K562 (cell line): ENCODE results near the gene ZNF26.

Source experiments
- E2F1 ChIP-seq: sonication (generic); formaldehyde crosslinking; IDR thresholded peaks from 2 replicates; pipeline ENCODE4 v1.8.1; 2023; ENCODE audit warnings: mild to moderate bottlenecking, missing genetic modification reagents, moderate library complexity
- EP300 ChIP-seq: IDR thresholded peaks from 2 replicates; pipeline ENCODE4 v1.6.1; 2012; ENCODE audit warnings: low read length, improper control_type of control experiment
- MTA3 ChIP-seq: fragments of 450-650 bp; formaldehyde crosslinking; IDR thresholded peaks from 2 replicates; pipeline ENCODE4 v1.6.1; 2017; ENCODE audit warnings: mild to moderate bottlenecking, borderline replicate concordance
- NFIC ChIP-seq: fragments of 450-650 bp; IDR thresholded peaks from 2 replicates; pipeline ENCODE4 v1.6.1; 2017; ENCODE audit warnings: mild to moderate bottlenecking, inconsistent platforms
- SNRNP70 ChIP-seq: fragments of 200-400 bp; formaldehyde crosslinking; optimal IDR thresholded peaks from 2 replicates; pipeline ENCODE3; 2017; ENCODE audit warnings: low read depth, low read length
- ZFP91 ChIP-seq: sonication (generic); formaldehyde crosslinking; IDR thresholded peaks from 2 replicates; pipeline ENCODE4 v1.8.0; 2022; ENCODE audit warnings: mild to moderate bottlenecking, missing genetic modification reagents
- ZNF512 ChIP-seq: IDR thresholded peaks from 2 replicates; pipeline ENCODE4 v1.6.1; 2016; ENCODE audit warnings: missing genetic modification characterization, missing compliant biosample characterization

DNA sequence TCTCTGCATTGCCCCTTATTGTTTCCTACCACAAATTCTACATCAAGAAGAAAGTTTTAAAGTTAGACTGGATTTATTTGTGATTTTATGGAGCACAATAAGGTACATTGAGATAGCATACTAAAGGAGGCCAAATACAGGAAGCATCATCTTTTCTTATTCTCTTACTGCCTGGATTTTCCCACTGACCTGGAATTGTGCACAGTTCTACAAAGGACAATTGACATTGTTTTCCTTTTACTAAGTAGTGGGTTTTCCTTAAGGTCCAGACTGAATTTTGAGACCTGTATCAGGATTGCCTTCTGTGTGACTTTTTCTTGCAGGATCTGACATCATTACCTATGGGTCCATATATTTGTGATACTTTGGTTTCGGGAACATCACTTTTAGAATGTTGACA, 75.8 kb downstream of the ZNF26 start:
- no peak for TF ChIP-seq ZFP91 (CRISPR knock-in tag)
- no peak for TF ChIP-seq NFIC
- TF ChIP-seq SNRNP70 = no peak
- TF ChIP-seq EP300 = no peak
- no peak for TF ChIP-seq E2F1
- TF ChIP-seq ZNF512 (tag) = no peak
- no peak for TF ChIP-seq MTA3
